IPS DF 6.9 (cell line): ENCODE data around the gene IGF2BP3.

Experiments used
- DNase-seq: peaks from one replicate; pipeline ENCODE4 v3.0.0-alpha.2; 2013; ENCODE audit warnings: low read depth, low spot score
- H3K27ac ChIP-seq: one replicate; pipeline ENCODE4 v1.5.1; 2013; ENCODE audit warnings: low read length, control low read depth
- H3K27me3 ChIP-seq: 2 replicates; pipeline ENCODE4 v1.6.1; 2013; ENCODE audit warnings: mild to moderate bottlenecking, low read length; ENCODE audit not compliant: control insufficient read depth, insufficient read depth
- H3K36me3 ChIP-seq: 2 replicates; pipeline ENCODE4 v1.6.1; 2013; ENCODE audit warnings: low read length; ENCODE audit not compliant: control insufficient read depth, insufficient read depth
- H3K4me1 ChIP-seq: 2 replicates; pipeline ENCODE4 v1.6.1; 2013; ENCODE audit warnings: low read length; ENCODE audit not compliant: control insufficient read depth, insufficient read depth
- H3K4me3 ChIP-seq: 2 replicates; pipeline ENCODE4 v1.5.1; 2013; ENCODE audit warnings: mild to moderate bottlenecking, low read length
- H3K9me3 ChIP-seq: 2 replicates; pipeline ENCODE4 v1.6.1; 2013; ENCODE audit warnings: low read length, inconsistent platforms; ENCODE audit not compliant: control insufficient read depth, insufficient read depth
- WGBS: extraction: QIAGEN DNeasy Blood & Tissue Kit; methylation state at CpG from one replicate; pipeline ENCODE4 v1.1.7; 2013; ENCODE audit warnings: mixed read lengths, missing lambda C conversion rate; ENCODE audit not compliant: insufficient read length, insufficient coverage; 5-methylcytosine and 5-hydroxymethylcytosine counted together

The IGF2BP3 gene

GRCh38 chr7:23357190-23358093, 112.8 kb downstream of the IGF2BP3 start:
- H3K27me3 ChIP-seq = no peaks in the 10 kb centered on the region
- no peak overlapping the region for H3K27ac ChIP-seq
- no peaks in the 10 kb centered on the region for H3K4me1 ChIP-seq
- H3K9me3 ChIP-seq = no peaks in the 10 kb centered on the region
- H3K36me3 ChIP-seq = no peaks in the 10 kb centered on the region; the same call in 1 of the 2 replicates
- H3K4me3 ChIP-seq = no peak overlapping the region
- no CpG with 5 or more reads among the region's 6 CpGs for WGBS
- no peak for DNase-seq

- H3K4me1 ChIP-seq = no peaks in the 10 kb centered on the region
- WGBS = no CpG with 5 or more reads among the region's 3 CpGs
- H3K36me3 ChIP-seq = no peaks in the 10 kb centered on the region; the same call in 1 of the 2 replicates
- H3K4me3 ChIP-seq = no peak overlapping the region
- no peak overlapping the region for H3K27ac ChIP-seq
- no peak for DNase-seq
- no peaks in the 10 kb centered on the region for H3K27me3 ChIP-seq
- no peaks in the 10 kb centered on the region for H3K9me3 ChIP-seq
Observed at GRCh38 chr7:23356726-23357125, 113.6 kb downstream of the IGF2BP3 start.

- Histone ChIP-seq H3K4me1 (no peaks in the 10 kb centered on the region), H3K9me3 (no peaks in the 10 kb centered on the region), H3K36me3 (peaks cover under 1% of the 10 kb centered on the region; the same call in 1 of the 2 replicates), H3K27me3 (no peaks in the 10 kb centered on the region), H3K4me3 (no peak overlapping the region), H3K27ac (no peak overlapping the region)
- no peak for DNase-seq
- no CpG with 5 or more reads among the region's 3 CpGs for WGBS
Observed at GRCh38 chr7:23356168-23356567, 114.1 kb downstream of the IGF2BP3 start.

GRCh38 chr7:23353172-23353571, 117.1 kb downstream of the IGF2BP3 start:
- WGBS = no CpG with 5 or more reads among the region's 5 CpGs
- Histone ChIP-seq H3K9me3 (no peaks in the 10 kb centered on the region), H3K36me3 (peaks cover 3% of the 10 kb centered on the region; the same call in 1 of the 2 replicates), H3K4me1 (no peaks in the 10 kb centered on the region), H3K27ac (no peak overlapping the region), H3K4me3 (no peak overlapping the region), H3K27me3 (no peaks in the 10 kb centered on the region)
- DNase-seq = no peak

- Histone ChIP-seq H3K36me3 (peaks cover 9% of the 10 kb centered on the region; the same call in 1 of the 2 replicates), H3K9me3 (no peaks in the 10 kb centered on the region), H3K4me3 (no peak overlapping the region), H3K27ac (no peak overlapping the region), H3K27me3 (no peaks in the 10 kb centered on the region), H3K4me1 (no peaks in the 10 kb centered on the region)
- no peak for DNase-seq
- WGBS = no CpG with 5 or more reads among the region's 2 CpGs
Observed at GRCh38 chr7:23350466-23350865, 119.8 kb downstream of the IGF2BP3 start.

GRCh38 chr7:23349484-23350157, 120.7 kb downstream of the IGF2BP3 start:
- Histone ChIP-seq H3K27ac (no peak overlapping the region), H3K27me3 (no peaks in the 10 kb centered on the region), H3K9me3 (no peaks in the 10 kb centered on the region), H3K4me3 (no peak overlapping the region), H3K36me3 (peaks cover 13% of the 10 kb centered on the region; the same call in 1 of the 2 replicates), H3K4me1 (no peaks in the 10 kb centered on the region)
- no CpG with 5 or more reads among the region's 7 CpGs for WGBS
- no peak for DNase-seq

- no peaks in the 10 kb centered on the region for H3K9me3 ChIP-seq
- no peak for DNase-seq
- no peaks in the 10 kb centered on the region for H3K27me3 ChIP-seq
- H3K36me3 ChIP-seq = peaks cover 13% of the 10 kb centered on the region; the same call in 1 of the 2 replicates
- H3K4me3 ChIP-seq = no peak overlapping the region
- WGBS = no CpG with 5 or more reads among the region's 8 CpGs
- no peak overlapping the region for H3K27ac ChIP-seq
- H3K4me1 ChIP-seq = no peaks in the 10 kb centered on the region
Observed at GRCh38 chr7:23347682-23348180, 122.6 kb downstream of the IGF2BP3 start.

GRCh38 chr7:23347033-23347681, 123.1 kb downstream of the IGF2BP3 start:
- Histone ChIP-seq H3K27ac (no peak overlapping the region), H3K4me1 (no peaks in the 10 kb centered on the region), H3K36me3 (peaks cover 13% of the 10 kb centered on the region; the same call in 1 of the 2 replicates), H3K27me3 (no peaks in the 10 kb centered on the region), H3K4me3 (no peak overlapping the region), H3K9me3 (no peaks in the 10 kb centered on the region)
- no peak for DNase-seq
- WGBS = no CpG with 5 or more reads among the region's 9 CpGs

GRCh38 chr7:23346316-23346715, 124.0 kb downstream of the IGF2BP3 start:
- WGBS = 100% methylated on average over 1 of the region's 8 CpGs
- DNase-seq = no peak
- no peaks in the 10 kb centered on the region for H3K4me1 ChIP-seq
- H3K36me3 ChIP-seq = peaks cover 13% of the 10 kb centered on the region; the same call in 1 of the 2 replicates
- no peaks in the 10 kb centered on the region for H3K27me3 ChIP-seq
- no peaks in the 10 kb centered on the region for H3K9me3 ChIP-seq
- no peak overlapping the region for H3K4me3 ChIP-seq
- no peak overlapping the region for H3K27ac ChIP-seq

GRCh38 chr7:23345601-23346000, 124.7 kb downstream of the IGF2BP3 start:
- Histone ChIP-seq H3K4me1 (no peaks in the 10 kb centered on the region), H3K27me3 (no peaks in the 10 kb centered on the region), H3K4me3 (no peak overlapping the region), H3K9me3 (no peaks in the 10 kb centered on the region), H3K27ac (no peak overlapping the region), H3K36me3 (peaks cover 10% of the 10 kb centered on the region; the same call in 1 of the 2 replicates)
- no CpG with 5 or more reads among the region's 6 CpGs for WGBS
- DNase-seq = no peak
